ENCODE data around the gene NPIPB6.

DNA sequence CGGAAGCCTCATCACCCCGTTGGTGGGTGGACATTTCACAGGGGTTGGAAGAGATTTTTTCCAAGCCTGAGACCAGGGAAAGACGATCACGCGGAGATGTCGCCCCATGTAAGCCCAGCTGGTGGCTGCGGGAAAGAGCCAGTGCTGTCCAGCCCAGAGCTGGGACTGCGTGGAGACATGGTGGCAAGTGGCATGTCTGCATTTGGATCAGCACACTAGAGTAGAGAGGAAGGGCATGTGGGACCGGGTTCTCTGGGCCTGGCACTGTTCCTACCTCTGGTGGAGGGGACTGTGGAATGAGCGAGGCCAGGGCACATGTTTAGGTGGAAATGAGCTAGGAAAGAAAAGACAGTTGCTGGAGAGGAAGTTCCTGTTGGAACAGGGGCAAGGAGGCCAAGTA lies 51.0 kb downstream of the NPIPB6 start:
- TF ChIP-seq, protein P1, sequence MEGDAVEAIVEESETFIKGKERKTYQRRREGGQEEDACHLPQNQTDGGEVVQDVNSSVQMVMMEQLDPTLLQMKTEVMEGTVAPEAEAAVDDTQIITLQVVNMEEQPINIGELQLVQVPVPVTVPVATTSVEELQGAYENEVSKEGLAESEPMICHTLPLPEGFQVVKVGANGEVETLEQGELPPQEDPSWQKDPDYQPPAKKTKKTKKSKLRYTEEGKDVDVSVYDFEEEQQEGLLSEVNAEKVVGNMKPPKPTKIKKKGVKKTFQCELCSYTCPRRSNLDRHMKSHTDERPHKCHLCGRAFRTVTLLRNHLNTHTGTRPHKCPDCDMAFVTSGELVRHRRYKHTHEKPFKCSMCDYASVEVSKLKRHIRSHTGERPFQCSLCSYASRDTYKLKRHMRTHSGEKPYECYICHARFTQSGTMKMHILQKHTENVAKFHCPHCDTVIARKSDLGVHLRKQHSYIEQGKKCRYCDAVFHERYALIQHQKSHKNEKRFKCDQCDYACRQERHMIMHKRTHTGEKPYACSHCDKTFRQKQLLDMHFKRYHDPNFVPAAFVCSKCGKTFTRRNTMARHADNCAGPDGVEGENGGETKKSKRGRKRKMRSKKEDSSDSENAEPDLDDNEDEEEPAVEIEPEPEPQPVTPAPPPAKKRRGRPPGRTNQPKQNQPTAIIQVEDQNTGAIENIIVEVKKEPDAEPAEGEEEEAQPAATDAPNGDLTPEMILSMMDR (IDR thresholded peaks at IDR 0.05; ENCODE audit: low read depth, low read length, missing input control), result no peak
- TF ChIP-seq YY1 (IDR thresholded peaks at IDR 0.05) (no peak), FOXA1 (IDR thresholded peaks at IDR 0.05) (no peak), RAD21 (IDR thresholded peaks at IDR 0.05) (no peak)

All from liver (tissue), 3 donors.